H1 (cell line): ENCODE measurements around the gene CHN2. TPM values are rescaled to one million over a fixed set of nuclear protein-coding genes. Genes with fewer than 3 reads are reported as not detected.

Source experiments
- CTCF ChIA-PET: fragments of 300-600 bp; sonication (Branson Sonifier 250); formaldehyde crosslinking; loops from one replicate; lab custom pipeline; 2021; ENCODE audit not compliant: partially characterized antibody; lab: Charles Lee
- POLR2A ChIA-PET: fragments of 300-600 bp; sonication (Branson Sonifier 250); formaldehyde crosslinking; loops from one replicate; lab custom pipeline; 2021; ENCODE audit warnings: inconsistent platforms; ENCODE audit not compliant: partially characterized antibody; lab: Charles Lee
- DNase-seq, 2 experiments: peaks; one replicate each; pipeline versions ENCODE4 v3.0.0 to v3.0.0-alpha.2; 2010 to 2022; ENCODE audit warnings: low spot score in 2 of 2, low read depth in 1 of 2, mixed read lengths in 1 of 2
- FAIRE-seq: peaks from 2 replicates; lab custom pipeline; 2011; peaks lifted over from hg19 to GRCh38; lab: Jason Lieb, UNC
- H2AFZ ChIP-seq: 2 replicates; pipeline ENCODE4 v1.8.1; 2012; ENCODE audit warnings: low read length, inconsistent platforms
- H2AK5ac ChIP-seq: 2 replicates; pipeline ENCODE4 v1.6.1; 2013; ENCODE audit warnings: low read depth, low read length
- H2BK120ac ChIP-seq: replicated peaks from 2 replicates; pipeline ENCODE3; 2013; ENCODE audit warnings: low read depth, low read length, inconsistent platforms
- H2BK12ac ChIP-seq: 2 replicates; pipeline ENCODE4 v1.6.1; 2013; ENCODE audit warnings: low read depth, low read length
- H2BK15ac ChIP-seq: 2 replicates; pipeline ENCODE4 v1.6.1; 2013; ENCODE audit warnings: low read length
- H2BK20ac ChIP-seq: 2 replicates; pipeline ENCODE4 v1.6.1; 2013; ENCODE audit warnings: low read length
- H2BK5ac ChIP-seq: 2 replicates; pipeline ENCODE4 v1.6.1; 2013; ENCODE audit warnings: low read depth, low read length
- H3K14ac ChIP-seq: 2 replicates; pipeline ENCODE4 v1.6.1; 2013; ENCODE audit warnings: inconsistent platforms; ENCODE audit not compliant: insufficient read length
- H3K18ac ChIP-seq: 2 replicates; pipeline ENCODE4 v1.6.1; 2013; ENCODE audit warnings: low read length; ENCODE audit errors: extremely low read depth
- H3K23ac ChIP-seq: 2 replicates; pipeline ENCODE4 v1.6.1; 2013; ENCODE audit warnings: inconsistent platforms; ENCODE audit not compliant: insufficient read length
- H3K23me2 ChIP-seq: 2 replicates; pipeline ENCODE4 v1.6.1; 2013; ENCODE audit warnings: low read depth, low read length
- H3K27ac ChIP-seq: 2 replicates; pipeline ENCODE4 v1.6.1; 2011; ENCODE audit warnings: low read depth, low read length, inconsistent platforms
- H3K27me3 ChIP-seq, 4 experiments: replicated peaks in 1 of 4; 1 replicate in 1 of 4; 2 replicates in 3 of 4; pipeline versions ENCODE4 v1.6.1 to v1.8.1; 2011 to 2013; ENCODE audit warnings: low read length in 3 of 4, mild to moderate bottlenecking in 3 of 4, inconsistent platforms in 2 of 4, mixed read lengths in 2 of 4, moderate library complexity in 1 of 4; ENCODE audit not compliant: control insufficient read depth in 3 of 4, insufficient read depth in 3 of 4; ENCODE audit errors: extremely low read depth in 1 of 4
- H3K36me3 ChIP-seq, 4 experiments: 2 replicates each; pipeline versions ENCODE4 v1.6.1 to v1.8.1; 2011 to 2013; ENCODE audit warnings: mild to moderate bottlenecking in 4 of 4, low read length in 3 of 4, moderate library complexity in 2 of 4, control low read depth in 1 of 4, inconsistent platforms in 1 of 4; ENCODE audit not compliant: insufficient read depth in 4 of 4, control insufficient read depth in 2 of 4
- H3K4ac ChIP-seq: replicated peaks from 2 replicates; pipeline ENCODE3; 2013; ENCODE audit warnings: low read length, low read depth, mixed read lengths, inconsistent platforms; ENCODE audit not compliant: insufficient read length
- H3K4me1 ChIP-seq, 4 experiments: replicated peaks in 1 of 4; 1 replicate in 1 of 4; 2 replicates in 3 of 4; pipeline versions ENCODE4 v1.6.1 to v1.8.1; 2011 to 2013; ENCODE audit warnings: low read length in 3 of 4, inconsistent platforms in 2 of 4, mixed read lengths in 1 of 4; ENCODE audit not compliant: insufficient read depth in 4 of 4, control insufficient read depth in 3 of 4
- H3K4me2 ChIP-seq, 2 experiments: 2 replicates each; pipeline versions ENCODE4 v1.6.1 to v1.8.1; 2011 to 2013; ENCODE audit warnings: low read depth in 2 of 2, low read length in 2 of 2, control low read depth in 1 of 2, inconsistent platforms in 1 of 2, mild to moderate bottlenecking in 1 of 2; ENCODE audit not compliant: insufficient read depth in 1 of 2
- H3K4me3 ChIP-seq, 4 experiments: fragments of 200-600, 300-600 bp in 1 of 4; sonication (generic), shearing (Covaris generic), sonication (Bioruptor Twin) in 1 of 4; 2 replicates each; pipeline versions ENCODE4 v1.5.1 to v1.8.1; 2011 to 2016; ENCODE audit warnings: low read length in 4 of 4, low read depth in 3 of 4, control low read depth in 2 of 4, inconsistent platforms in 2 of 4, mild to moderate bottlenecking in 2 of 4, mixed read lengths in 1 of 4, moderate library complexity in 1 of 4; ENCODE audit not compliant: insufficient read depth in 2 of 4; ENCODE audit errors: extremely low read depth in 1 of 4
- H3K56ac ChIP-seq: replicated peaks from 2 replicates; pipeline ENCODE3; 2013; ENCODE audit warnings: low read depth, mild to moderate bottlenecking, mixed read lengths, low read length, inconsistent platforms; ENCODE audit not compliant: insufficient read length
- H3K79me1 ChIP-seq: 2 replicates; pipeline ENCODE4 v1.6.1; 2013; ENCODE audit warnings: low read depth, low read length, control low read depth
- H3K79me2 ChIP-seq, 2 experiments: 2 replicates each; pipeline versions ENCODE4 v1.6.1 to v1.8.1; 2012 to 2013; ENCODE audit warnings: low read length in 2 of 2, mild to moderate bottlenecking in 2 of 2, inconsistent platforms in 1 of 2; ENCODE audit not compliant: insufficient read depth in 2 of 2, control insufficient read depth in 1 of 2
- H3K9ac ChIP-seq, 4 experiments: replicated peaks in 1 of 4; 1 replicate in 1 of 4; 2 replicates in 3 of 4; pipeline versions ENCODE4 v1.6.1 to v1.8.1; 2011 to 2013; ENCODE audit warnings: low read depth in 3 of 4, low read length in 3 of 4, control low read depth in 2 of 4, mild to moderate bottlenecking in 2 of 4, moderate library complexity in 2 of 4, inconsistent platforms in 1 of 4; ENCODE audit errors: extremely low read depth in 1 of 4
- H3K9me3 ChIP-seq, 2 experiments: 2 replicates each; pipeline versions ENCODE4 v1.6.1 to v1.8.1; 2012 to 2013; ENCODE audit warnings: mild to moderate bottlenecking in 2 of 2, moderate library complexity in 2 of 2, control low read depth in 1 of 2, inconsistent platforms in 1 of 2, low read depth in 1 of 2, low read length in 1 of 2, mixed read lengths in 1 of 2; ENCODE audit not compliant: insufficient read depth in 2 of 2
- H4K20me1 ChIP-seq, 2 experiments: replicated peaks in 1 of 2; 2 replicates each; pipeline versions ENCODE3 to v1.8.1; 2011 to 2013; ENCODE audit warnings: inconsistent platforms in 2 of 2, low read length in 2 of 2, mild to moderate bottlenecking in 1 of 2; ENCODE audit not compliant: insufficient read depth in 2 of 2, control insufficient read depth in 1 of 2
- H4K5ac ChIP-seq: 2 replicates; pipeline ENCODE4 v1.6.1; 2013; ENCODE audit warnings: low read length, low read depth, mixed read lengths, inconsistent platforms; ENCODE audit not compliant: insufficient read length
- H4K8ac ChIP-seq: 2 replicates; pipeline ENCODE4 v1.8.0; 2013; ENCODE audit warnings: mild to moderate bottlenecking, moderate library complexity, low read length, inconsistent platforms; ENCODE audit not compliant: insufficient read depth; ENCODE audit errors: extremely low read depth
- H4K91ac ChIP-seq: replicated peaks from 2 replicates; pipeline ENCODE3; 2013; ENCODE audit warnings: low read length, mixed read lengths, inconsistent platforms; ENCODE audit not compliant: insufficient read length
- CBX5 ChIP-seq: fragments of 300-800, 300-1000 bp; sonication (generic); IDR thresholded peaks from 2 replicates; pipeline ENCODE4 v1.7.1; 2016; ENCODE audit warnings: antibody characterized with exemption, low read length, low read depth
- CEBPB ChIP-seq: IDR thresholded peaks from 2 replicates; pipeline ENCODE4 v1.6.1; 2012; ENCODE audit warnings: low read depth, low read length
- CTBP2 ChIP-seq: IDR thresholded peaks from 2 replicates; pipeline ENCODE4 v1.7.0; 2011; ENCODE audit warnings: borderline replicate concordance, mild to moderate bottlenecking, moderate library complexity, mixed read lengths, low read length; ENCODE audit not compliant: insufficient read depth, insufficient read length
- JUND ChIP-seq: IDR thresholded peaks from 2 replicates; pipeline ENCODE4 v1.6.1; 2011; ENCODE audit warnings: mild to moderate bottlenecking, improper control_type of control experiment, low read length
- SAP30 ChIP-seq: fragments of 300-600 bp; sonication (generic); IDR thresholded peaks from 2 replicates; pipeline ENCODE4 v1.7.1; 2012; ENCODE audit warnings: low read length, moderate library complexity, mild to moderate bottlenecking, inconsistent platforms; ENCODE audit not compliant: insufficient read depth, insufficient replicate concordance
- SP2 ChIP-seq: IDR thresholded peaks from 2 replicates; pipeline ENCODE4 v1.6.1; 2012; ENCODE audit warnings: mild to moderate bottlenecking, low read length, inconsistent platforms
- TBP ChIP-seq: IDR thresholded peaks from 2 replicates; pipeline ENCODE4 v1.6.1; 2011; ENCODE audit warnings: low read depth, low read length, improper control_type of control experiment
- TEAD4 ChIP-seq: IDR thresholded peaks from 2 replicates; pipeline ENCODE4 v1.6.1; 2012; ENCODE audit warnings: low read depth, low read length, inconsistent platforms, mixed read lengths
- YY1 ChIP-seq: IDR thresholded peaks from 2 replicates; pipeline ENCODE4 v1.6.1; 2011; ENCODE audit warnings: low read depth, mild to moderate bottlenecking, low read length
- WGBS, 2 experiments: shearing (Covaris generic) in 1 of 2; methylation state at CpG; one replicate each; pipeline versions ENCODE4 v1.1.6 to v1.1.7; 2013 to 2015; ENCODE audit warnings: low lambda C conversion rate in 2 of 2, mixed read lengths in 2 of 2, inconsistent platforms in 1 of 2, low coverage in 1 of 2, missing lambda C conversion rate in 1 of 2; ENCODE audit not compliant: insufficient replicate concordance in 2 of 2, insufficient coverage in 1 of 2, insufficient read length in 1 of 2; ENCODE audit errors: extremely low coverage in 1 of 2, missing lambda C conversion rate in 1 of 2; 5-methylcytosine and 5-hydroxymethylcytosine counted together
- polyA plus RNA-seq, 7 experiments: library from polyadenylated mRNA; depleted of rRNA in 3 of 7; stranded (reverse) in 5 of 7; unstranded in 2 of 7; fragments of >200 nt in 5 of 7; fragments of 200-250 nt in 2 of 7; gene quantifications; 1 replicate in 5 of 7; 2 replicates in 1 of 7; 4 replicates in 1 of 7; pipeline versions ENCODE4 v1.2.1 to v1.2.3, GENCODE V29; 2011 to 2013; ENCODE audit warnings: missing spikeins in 2 of 7, mixed read lengths in 2 of 7
- total RNA-seq: library from RNA; stranded (reverse); fragmentation: NEBNext Ultra II Directional; extraction: Animal tissue kit (Norgen Biotek cat#: 25700); gene quantifications from 2 replicates; pipeline ENCODE4 v1.2.1, GENCODE V29; 2021

The CHN2 gene
- total and polyA plus RNA-seq, 2 of the 8 experiments (the other 6 are each of a cell fraction or from before 2014, with no cell fraction given), result 2.9 to 4.8 TPM

DNA sequence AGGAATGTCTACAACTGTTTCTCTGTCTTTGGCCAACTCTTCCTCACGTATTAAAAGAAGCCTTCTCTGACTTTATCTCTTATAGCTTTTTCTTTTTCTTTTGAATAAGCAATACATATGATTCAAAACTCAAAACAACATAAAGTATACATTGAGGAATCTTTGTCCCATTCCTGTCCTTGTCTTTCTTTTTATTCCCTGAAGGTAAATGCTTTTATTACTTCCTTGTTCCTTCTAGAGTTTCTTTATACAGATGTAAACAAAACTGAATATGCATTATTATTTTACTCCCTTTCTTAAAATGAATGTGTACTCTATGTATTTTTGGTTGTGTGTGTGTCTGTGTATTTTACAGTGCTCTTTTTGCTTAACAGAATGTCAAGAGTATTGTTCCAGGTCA is 170.1 kb downstream of the CHN2 start:
- no peak for FAIRE-seq
- no peak overlapping the region for H2BK5ac ChIP-seq
- WGBS, 2 experiments, result 45% methylated on average over 1 of the region's 1 CpG; no CpG with 5 or more reads in 1 of the 2 experiments
- no peak overlapping the region for H3K18ac ChIP-seq
- H3K27ac ChIP-seq, result no peak overlapping the region
- no peak overlapping the region for H2BK12ac ChIP-seq
- H4K5ac ChIP-seq, result no peak overlapping the region
- H3K36me3 ChIP-seq, result no peaks in the 10 kb centered on the region
- no peak overlapping the region for H2AK5ac ChIP-seq
- H3K4me1 ChIP-seq, result peaks cover 0 to 5% (median 3%) of the 10 kb centered on the region in 4 experiments; a peak in 2 of 7 replicates
- no peak for DNase-seq
- no peak overlapping the region for H3K23ac ChIP-seq
- H3K79me2 ChIP-seq, result no peaks in the 10 kb centered on the region
- no peak overlapping the region for H3K9ac ChIP-seq
- no peak overlapping the region for H2BK20ac ChIP-seq
- no peaks in the 10 kb centered on the region for H3K79me1 ChIP-seq
- TF ChIP-seq JUND, result no peak
- no peak for TF ChIP-seq CBX5
- TF ChIP-seq TBP, result no peak
- TF ChIP-seq CTBP2, result no peak
- no peak for TF ChIP-seq YY1
- TF ChIP-seq CEBPB, result no peak
- no peak for TF ChIP-seq SAP30
- no peak for TF ChIP-seq SP2
- no peak for TF ChIP-seq TEAD4
- ChIA-PET CTCF (interaction anchor here (2.4 kb wide), 1 partner anchor 175 kb away, joined by 6 read pairs; no protein-coding TSS in a partner anchor), POLR2A (interaction anchor here (1.2 to 1.3 kb wide), 2 partner anchors 9 to 18 kb away, joined by 3 read pairs; no protein-coding TSS in a partner anchor)
- H3K4me3 ChIP-seq, result no peak overlapping the region
- H2AFZ ChIP-seq, result no peak overlapping the region
- no peak overlapping the region for H3K4ac ChIP-seq
- H2BK15ac ChIP-seq, result no peak overlapping the region
- H3K56ac ChIP-seq, result no peak overlapping the region
- H3K27me3 ChIP-seq, result no peaks in the 10 kb centered on the region
- H3K23me2 ChIP-seq, result no peaks in the 10 kb centered on the region
- no peak overlapping the region for H3K4me2 ChIP-seq
- H4K91ac ChIP-seq, result no peak overlapping the region
- no peak overlapping the region for H4K8ac ChIP-seq
- no peak overlapping the region for H3K14ac ChIP-seq
- H3K9me3 ChIP-seq, result no peaks in the 10 kb centered on the region
- no peak overlapping the region for H2BK120ac ChIP-seq
- H4K20me1 ChIP-seq, result no peaks in the 10 kb centered on the region
